Epithelial cell of proximal tubule (primary cell): ENCODE data around the gene KLK15. TPM values are rescaled to one million over a fixed set of nuclear protein-coding genes. Genes with fewer than 3 reads are reported as not detected.
"Not testable (repeated sequence)": the region's sequence is repeated elsewhere in the genome, so short reads cannot be mapped to it uniquely, and the experiment has no call there.

Experiments
- DNase-seq: peaks from one replicate; pipeline ENCODE4 v3.0.0-alpha.2; 2011; ENCODE audit warnings: low read depth
- H3K4me3 ChIP-seq: 2 replicates; pipeline ENCODE4 v1.5.1; 2011; ENCODE audit warnings: low read depth, mild to moderate bottlenecking, low read length
- CTCF ChIP-seq: conservative IDR thresholded peaks from 2 replicates; pipeline ENCODE4 v1.5.1; 2012; ENCODE audit warnings: low read depth, mild to moderate bottlenecking, low read length
- total RNA-seq: library from RNA; depleted of rRNA; stranded (reverse); fragments of >200 nt; gene quantifications from 2 replicates; pipeline ENCODE4 v1.2.3, GENCODE V29; 2015

Gene KLK15
- total RNA-seq, 1 donor from 2014 or later: not detected

DNA sequence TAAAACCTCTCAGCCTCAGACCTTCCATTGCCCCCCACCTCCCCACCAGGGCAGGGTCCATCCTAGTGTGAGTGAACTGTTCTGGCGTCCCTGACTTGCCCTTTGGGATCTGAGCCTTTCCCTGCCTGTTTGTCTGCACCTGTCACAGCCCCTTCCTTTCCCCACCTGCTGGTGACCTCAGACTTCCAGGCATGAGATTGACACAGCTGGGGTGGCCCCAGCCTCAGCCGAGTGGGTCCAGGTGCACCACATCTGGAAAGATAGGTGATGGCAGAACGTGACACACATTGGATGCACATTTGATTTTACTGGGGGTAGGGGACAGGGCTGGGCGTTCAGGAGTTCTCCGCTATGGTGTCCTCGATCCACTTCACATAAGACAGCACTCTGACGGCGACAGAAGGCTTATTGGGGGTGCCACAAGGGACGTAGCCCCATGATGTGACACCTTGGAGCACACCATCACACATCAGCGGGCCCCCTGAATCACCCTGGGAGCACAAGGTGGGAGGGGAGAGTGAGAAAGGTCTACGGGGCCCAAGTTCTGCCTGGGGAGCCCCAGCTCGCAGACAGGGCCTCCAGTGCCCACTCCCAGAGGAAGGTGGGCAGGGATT, 14.4 kb downstream of the KLK15 start:
- no peak for DNase-seq
- no peak for TF ChIP-seq CTCF
- H3K4me3 ChIP-seq: no peak overlapping the region

DNA sequence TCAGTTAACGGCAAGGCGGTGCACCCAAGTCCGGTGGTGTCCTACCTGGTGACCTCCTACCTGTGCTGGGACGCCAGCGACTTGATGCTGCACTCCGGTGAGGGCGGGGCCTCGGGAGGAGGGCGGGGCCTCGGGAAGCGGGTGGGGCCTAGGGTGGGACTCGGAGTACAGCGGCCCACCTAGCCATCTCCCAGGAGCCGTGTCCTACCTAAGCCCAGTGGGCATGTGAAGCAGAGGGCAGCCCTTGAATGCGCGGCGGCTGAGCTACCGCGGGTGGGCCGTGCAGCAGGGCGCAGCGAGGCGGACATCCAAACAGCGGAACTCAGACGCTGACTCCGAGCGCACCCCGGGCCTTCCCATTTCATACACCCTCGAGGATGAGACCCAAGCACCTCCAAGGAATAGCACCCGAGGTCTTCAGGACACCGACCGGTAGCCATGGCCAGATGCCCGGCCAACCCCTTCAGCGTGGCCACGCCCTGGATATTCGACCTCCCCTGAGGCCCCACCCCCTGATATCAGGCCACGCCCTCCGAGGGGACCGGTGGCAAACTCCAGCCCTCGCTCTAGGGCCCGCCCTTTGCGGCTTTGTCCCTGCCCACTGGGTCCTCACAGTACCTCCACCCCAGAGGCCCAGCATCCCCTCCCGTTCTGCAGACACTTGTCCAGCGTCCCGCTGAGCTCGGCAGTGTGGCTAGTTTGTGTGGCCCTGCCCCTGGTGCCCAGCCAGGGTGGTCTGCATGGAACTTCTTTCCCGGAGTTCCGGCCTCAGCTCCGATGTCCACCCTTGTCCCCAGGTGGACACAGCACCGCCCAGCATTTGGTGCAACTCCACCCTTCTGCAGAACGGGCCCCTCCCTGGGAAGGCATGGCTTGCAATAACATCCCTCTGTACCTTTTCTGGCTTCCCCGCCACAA, 15.2 kb downstream of the KLK15 start:
- TF ChIP-seq CTCF: no peak
- no peak for DNase-seq
- peak overlapping the region; percentile 43 for H3K4me3 ChIP-seq

GRCh38 chr19:50815439-50815838, 17.9 kb downstream of the KLK15 start:
- TF ChIP-seq CTCF: no peak
- no peak overlapping the region for H3K4me3 ChIP-seq
- no peak for DNase-seq

- H3K4me3 ChIP-seq: no peak overlapping the region
- no peak for DNase-seq
Observed at GRCh38 chr19:50814883-50815282, 18.5 kb downstream of the KLK15 start.

DNA sequence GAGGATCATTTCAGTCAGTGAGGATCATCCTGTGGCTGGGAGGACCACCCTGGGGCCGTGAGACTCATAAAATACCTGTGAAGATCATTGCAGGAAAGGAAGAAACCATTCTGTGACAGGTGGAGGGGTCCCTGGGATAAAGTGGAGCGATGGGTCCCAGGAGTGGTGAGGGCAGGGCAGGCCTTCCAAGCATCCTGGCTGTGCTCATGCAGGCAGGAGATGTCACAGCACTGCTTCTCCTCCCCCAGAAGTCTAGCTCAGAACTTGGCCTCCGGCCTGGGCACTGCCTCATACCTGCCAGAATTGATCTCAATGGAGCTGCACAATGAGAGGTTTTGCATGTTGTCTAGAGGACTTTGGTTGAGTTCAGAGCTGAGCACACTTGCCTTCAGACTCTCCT, 20.9 kb downstream of the KLK15 start:
- H3K4me3 ChIP-seq: no peak overlapping the region
- no peak for DNase-seq
- TF ChIP-seq CTCF: no peak

More at GRCh38 chr19:50814883-50815282, 18.5 kb downstream of the KLK15 start:
- TF ChIP-seq CTCF: no peak

DNA sequence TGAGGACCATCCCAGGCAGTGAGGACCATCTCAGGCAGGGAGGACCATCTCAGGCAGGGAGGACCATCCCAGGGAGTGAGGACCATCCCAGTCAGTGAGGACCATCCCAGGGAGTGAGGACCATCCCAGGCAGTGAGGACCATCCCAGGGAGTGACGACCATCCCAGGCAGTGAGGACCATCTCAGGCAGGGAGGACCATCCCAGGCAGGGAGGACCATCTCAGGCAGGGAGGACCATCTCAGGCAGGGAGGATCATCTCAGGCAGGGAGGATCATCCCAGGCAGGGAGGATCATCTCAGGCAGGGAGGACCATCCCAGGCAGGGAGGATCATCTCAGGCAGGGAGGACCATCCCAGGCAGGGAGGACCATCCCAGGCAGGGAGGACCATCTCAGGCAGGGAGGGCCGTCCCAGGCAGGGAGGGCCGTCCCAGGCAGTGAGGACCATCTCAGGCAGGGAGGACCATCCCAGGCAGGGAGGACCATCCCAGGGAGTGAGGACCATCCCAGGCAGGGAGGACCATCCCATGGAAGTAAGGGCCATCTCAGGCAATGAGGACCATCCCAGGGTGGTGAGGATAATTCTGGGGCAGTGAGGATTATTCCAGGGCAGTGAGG, 21.6 kb downstream of the KLK15 start:
- DNase-seq, H3K4me3 ChIP-seq: not testable (repeated sequence)

DNA sequence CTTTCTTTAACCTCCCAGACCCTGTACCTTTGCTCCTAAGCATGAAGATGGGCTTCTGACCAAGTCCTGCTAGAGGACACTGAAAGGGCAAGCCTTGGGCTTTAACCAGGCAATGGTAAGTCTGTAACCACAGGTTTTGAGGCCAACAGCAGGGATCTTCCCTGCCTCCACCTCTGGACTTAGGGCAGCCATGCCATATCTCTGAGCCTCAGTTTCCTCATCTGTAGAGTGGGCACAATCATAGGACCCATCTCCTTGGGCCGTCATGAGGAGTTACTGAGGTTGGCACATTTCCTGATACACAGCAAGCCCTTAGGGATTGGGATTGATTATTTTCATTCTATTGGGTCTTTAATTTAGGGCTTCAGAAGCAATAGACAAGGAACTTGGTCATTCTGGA, 24.5 kb downstream of the KLK15 start:
- TF ChIP-seq CTCF: no peak
- no peak for DNase-seq
- no peak overlapping the region for H3K4me3 ChIP-seq
